Lower leg skin (tissue), 4 donors: Measurements from ENCODE around the gene CTLA4. TPM values are rescaled to one million over a fixed set of nuclear protein-coding genes. Genes with fewer than 3 reads are reported as not detected.

Source experiments
- DNase-seq, 2 donors: peaks; one replicate each; pipeline ENCODE4 v3.0.0-alpha.2; 2019; ENCODE audit warnings: low spot score in 2 of 2
- H3K4me3 ChIP-seq: fragments of 200-600 bp; sonication (generic); 2 replicates; pipeline ENCODE4 v1.5.1; 2017; ENCODE audit warnings: mild to moderate bottlenecking, low read depth; ENCODE audit not compliant: poor library complexity, severe bottlenecking
- POLR2A ChIP-seq, 2 donors: fragments of 450-650 bp; IDR thresholded peaks; one replicate each; pipeline ENCODE4 v1.6.1; 2016 to 2017; ENCODE audit warnings: antibody characterized with exemption in 2 of 2, mild to moderate bottlenecking in 1 of 2, moderate library complexity in 1 of 2
- WGBS, 2 donors: methylation state at CpG; one replicate each; pipeline ENCODE4 v1.1.5; 2018; 5-methylcytosine and 5-hydroxymethylcytosine counted together
- intact Hi-C: fragments of 100-400 bp; cut with DNase I; formaldehyde crosslinking; loops from one replicate; pipeline ENCODE4 v1.15.0; 2023; ENCODE audit warnings: low total_unique reads
- total RNA-seq, 4 donors: library from RNA; depleted of rRNA; stranded (reverse); fragments of >200 nt; gene quantifications; one replicate each; pipeline ENCODE4 v1.1.0, GENCODE V29; 2016
- TF ChIP-seq, protein P1 (sequence below), 3 donors: fragments of 450-650 bp; IDR thresholded peaks; one replicate each; pipeline ENCODE4 v1.5.1; 2016; ENCODE audit warnings: antibody characterized with exemption in 3 of 3, mild to moderate bottlenecking in 3 of 3, moderate library complexity in 2 of 3

The CTLA4 gene
- total RNA-seq, 4 donors from 2014 or later, result 0.45 TPM; not detected in 3

GRCh38 chr2:203870481-203870880 is 2.9 kb downstream of the CTLA4 start:
- TF ChIP-seq POLR2A (IDR thresholded peaks at IDR 0.05), result no peak
- TF ChIP-seq, protein P1, sequence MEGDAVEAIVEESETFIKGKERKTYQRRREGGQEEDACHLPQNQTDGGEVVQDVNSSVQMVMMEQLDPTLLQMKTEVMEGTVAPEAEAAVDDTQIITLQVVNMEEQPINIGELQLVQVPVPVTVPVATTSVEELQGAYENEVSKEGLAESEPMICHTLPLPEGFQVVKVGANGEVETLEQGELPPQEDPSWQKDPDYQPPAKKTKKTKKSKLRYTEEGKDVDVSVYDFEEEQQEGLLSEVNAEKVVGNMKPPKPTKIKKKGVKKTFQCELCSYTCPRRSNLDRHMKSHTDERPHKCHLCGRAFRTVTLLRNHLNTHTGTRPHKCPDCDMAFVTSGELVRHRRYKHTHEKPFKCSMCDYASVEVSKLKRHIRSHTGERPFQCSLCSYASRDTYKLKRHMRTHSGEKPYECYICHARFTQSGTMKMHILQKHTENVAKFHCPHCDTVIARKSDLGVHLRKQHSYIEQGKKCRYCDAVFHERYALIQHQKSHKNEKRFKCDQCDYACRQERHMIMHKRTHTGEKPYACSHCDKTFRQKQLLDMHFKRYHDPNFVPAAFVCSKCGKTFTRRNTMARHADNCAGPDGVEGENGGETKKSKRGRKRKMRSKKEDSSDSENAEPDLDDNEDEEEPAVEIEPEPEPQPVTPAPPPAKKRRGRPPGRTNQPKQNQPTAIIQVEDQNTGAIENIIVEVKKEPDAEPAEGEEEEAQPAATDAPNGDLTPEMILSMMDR (IDR thresholded peaks at IDR 0.05), result no peak
- 82 to 90% methylated on average over 9 of the region's 9 CpGs for WGBS, 2 donors
- H3K4me3 ChIP-seq, result no peak overlapping the region

DNA sequence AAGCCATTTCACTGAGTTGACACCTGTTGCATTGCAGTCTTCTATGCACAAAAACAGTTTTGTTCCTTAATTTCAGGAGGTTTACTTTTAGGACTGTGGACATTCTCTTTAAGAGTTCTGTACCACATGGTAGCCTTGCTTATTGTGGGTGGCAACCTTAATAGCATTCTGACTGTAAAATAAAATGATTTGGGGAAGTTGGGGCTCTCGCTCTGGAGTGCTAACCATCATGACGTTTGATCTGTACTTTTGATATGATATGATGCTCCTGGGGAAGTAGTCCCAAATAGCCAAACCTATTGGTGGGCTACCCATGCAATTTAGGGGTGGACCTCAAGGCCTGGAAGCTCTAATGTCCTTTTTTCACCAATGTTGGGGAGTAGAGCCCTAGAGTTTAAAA is 3.4 kb downstream of the CTLA4 start:
- DNase-seq, result no peak
- TF ChIP-seq POLR2A (IDR thresholded peaks at IDR 0.05), result no peak
- TF ChIP-seq, protein P1 (IDR thresholded peaks at IDR 0.05), result no peak
- H3K4me3 ChIP-seq, result no peak overlapping the region
- WGBS, 2 donors, result 75 to 78% methylated on average over 2 of the region's 2 CpGs
- intact Hi-C loops, result no loop called here

More at GRCh38 chr2:203870481-203870880, 2.9 kb downstream of the CTLA4 start:
- DNase-seq, result no peak
- intact Hi-C loops, result no loop called here

GRCh38 chr2:203871371-203871983 is 3.9 kb downstream of the CTLA4 start:
- WGBS, 2 donors, result 77 to 83% methylated on average over 6 of the region's 6 CpGs
- no peak for DNase-seq
- H3K4me3 ChIP-seq, result no peak overlapping the region
- intact Hi-C loops, result no loop called here
- TF ChIP-seq POLR2A (IDR thresholded peaks at IDR 0.05), result no peak
- TF ChIP-seq, protein P1 (IDR thresholded peaks at IDR 0.05), result no peak

DNA sequence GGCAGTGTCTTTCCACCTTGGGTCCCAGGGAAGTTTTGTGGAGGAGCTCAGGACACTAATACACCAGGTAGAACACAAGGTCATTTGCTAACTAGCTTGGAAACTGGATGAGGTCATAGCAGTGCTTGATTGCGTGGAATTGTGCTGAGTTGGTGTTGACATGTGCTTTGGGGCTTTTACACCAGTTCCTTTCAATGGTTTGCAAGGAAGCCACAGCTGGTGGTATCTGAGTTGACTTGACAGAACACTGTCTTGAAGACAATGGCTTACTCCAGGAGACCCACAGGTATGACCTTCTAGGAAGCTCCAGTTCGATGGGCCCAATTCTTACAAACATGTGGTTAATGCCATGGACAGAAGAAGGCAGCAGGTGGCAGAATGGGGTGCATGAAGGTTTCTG is 5.9 kb downstream of the CTLA4 start:
- 81 to 87% methylated on average over 2 of the region's 2 CpGs for WGBS, 2 donors
- TF ChIP-seq, protein P1 (IDR thresholded peaks at IDR 0.05), result no peak
- no peak for TF ChIP-seq POLR2A (IDR thresholded peaks at IDR 0.05)
- H3K4me3 ChIP-seq, result no peak overlapping the region
- no peak for DNase-seq
- intact Hi-C loops, result no loop called here

- no peak for TF ChIP-seq POLR2A (IDR thresholded peaks at IDR 0.05)
- TF ChIP-seq, protein P1 (IDR thresholded peaks at IDR 0.05), result no peak
- no peak overlapping the region for H3K4me3 ChIP-seq
- WGBS, 2 donors, result 79 to 81% methylated on average over 5 of the region's 5 CpGs
- intact Hi-C loops, result no loop called here
- DNase-seq, result no peak
Measured at GRCh38 chr2:203873921-203874631, 6.5 kb downstream of the CTLA4 start.
